ENCODE data around the gene PLCB4. TPM values are rescaled to one million over a fixed set of nuclear protein-coding genes. Genes with fewer than 3 reads are reported as not detected.

Gene PLCB4
- total RNA-seq, 1 donor from 2014 or later: 59.6 TPM

DNA sequence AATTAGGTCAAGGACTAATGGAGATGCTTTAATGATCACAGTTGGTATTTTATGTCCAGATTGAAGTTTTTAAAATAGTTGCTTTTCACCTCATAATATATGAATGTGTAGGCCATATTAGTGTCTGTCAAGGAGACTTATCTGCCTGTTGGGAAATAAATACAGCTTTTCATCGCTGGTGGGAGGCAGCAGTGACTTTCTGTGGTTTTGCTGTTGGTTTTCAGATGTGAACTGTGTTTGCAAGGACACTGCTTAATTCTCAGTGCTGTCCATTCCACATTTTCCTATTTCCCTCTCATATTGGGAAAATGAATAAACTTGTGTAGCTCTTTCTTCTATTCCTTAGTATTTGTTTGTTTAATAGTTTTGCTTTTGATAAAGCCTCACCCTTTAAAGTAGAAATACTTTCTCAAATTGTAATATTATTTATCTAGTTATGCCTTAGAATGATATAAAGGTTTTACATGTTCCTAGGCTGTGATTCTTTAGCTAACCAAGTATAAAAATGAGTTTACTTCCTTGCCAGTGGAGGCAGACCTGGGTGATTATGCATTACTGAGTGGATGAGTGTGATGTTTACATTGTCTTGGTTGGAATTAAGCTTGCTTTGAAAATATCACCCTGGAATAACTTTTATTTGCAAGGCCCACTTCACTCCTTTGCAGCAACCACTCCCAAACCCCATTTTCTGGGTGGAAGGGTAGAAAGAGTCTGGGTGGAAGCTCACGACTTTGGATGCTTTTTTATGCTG is 3.3 kb downstream of the PLCB4 start:
- peak overlapping the region; percentile 82 for H3K4me3 ChIP-seq (ENCODE audit: low read depth, low read length)
- TF ChIP-seq, protein P1, sequence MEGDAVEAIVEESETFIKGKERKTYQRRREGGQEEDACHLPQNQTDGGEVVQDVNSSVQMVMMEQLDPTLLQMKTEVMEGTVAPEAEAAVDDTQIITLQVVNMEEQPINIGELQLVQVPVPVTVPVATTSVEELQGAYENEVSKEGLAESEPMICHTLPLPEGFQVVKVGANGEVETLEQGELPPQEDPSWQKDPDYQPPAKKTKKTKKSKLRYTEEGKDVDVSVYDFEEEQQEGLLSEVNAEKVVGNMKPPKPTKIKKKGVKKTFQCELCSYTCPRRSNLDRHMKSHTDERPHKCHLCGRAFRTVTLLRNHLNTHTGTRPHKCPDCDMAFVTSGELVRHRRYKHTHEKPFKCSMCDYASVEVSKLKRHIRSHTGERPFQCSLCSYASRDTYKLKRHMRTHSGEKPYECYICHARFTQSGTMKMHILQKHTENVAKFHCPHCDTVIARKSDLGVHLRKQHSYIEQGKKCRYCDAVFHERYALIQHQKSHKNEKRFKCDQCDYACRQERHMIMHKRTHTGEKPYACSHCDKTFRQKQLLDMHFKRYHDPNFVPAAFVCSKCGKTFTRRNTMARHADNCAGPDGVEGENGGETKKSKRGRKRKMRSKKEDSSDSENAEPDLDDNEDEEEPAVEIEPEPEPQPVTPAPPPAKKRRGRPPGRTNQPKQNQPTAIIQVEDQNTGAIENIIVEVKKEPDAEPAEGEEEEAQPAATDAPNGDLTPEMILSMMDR (conservative IDR thresholded peaks at IDR 0.05; ENCODE audit: low read depth, low read length): no peak

DNA sequence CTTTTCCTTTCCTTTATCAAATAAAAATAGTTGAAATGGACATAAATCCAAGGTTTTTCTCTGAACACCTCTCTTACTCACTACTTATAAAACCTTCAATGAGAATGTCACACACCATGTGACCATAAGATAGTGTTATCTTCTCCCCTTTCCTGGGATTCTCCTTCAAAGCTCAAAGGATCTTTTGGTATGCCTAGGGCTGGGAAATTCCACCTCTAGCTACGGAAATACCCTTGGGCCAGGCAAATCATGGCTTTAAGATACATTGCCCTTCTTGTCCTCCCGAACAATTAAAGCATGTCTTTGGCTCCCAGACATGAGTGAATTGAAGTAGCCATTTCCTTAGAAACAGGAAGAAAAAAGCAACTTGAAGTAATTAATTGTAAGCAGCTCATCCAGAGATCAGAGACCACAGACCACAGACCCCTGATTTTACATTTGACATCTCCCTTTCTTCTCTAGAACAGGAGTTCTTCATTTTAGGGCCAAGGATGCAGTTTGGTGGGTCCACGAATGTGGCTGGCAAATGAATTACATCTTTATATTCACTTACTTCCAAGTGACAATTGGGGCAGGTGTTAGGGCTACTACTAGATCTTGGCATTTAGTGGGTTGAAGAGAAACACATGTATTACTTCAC is 4.1 kb downstream of the PLCB4 start:
- TF ChIP-seq, protein P1 (conservative IDR thresholded peaks at IDR 0.05; ENCODE audit: low read depth, low read length): no peak
- H3K4me3 ChIP-seq (ENCODE audit: low read depth, low read length): peak overlapping the region; percentile 82
- no peak for DNase-seq (ENCODE audit: low read depth)

More for the DNA sequence above, 3.3 kb downstream of the PLCB4 start:
- DNase-seq (ENCODE audit: low read depth): no peak

DNA sequence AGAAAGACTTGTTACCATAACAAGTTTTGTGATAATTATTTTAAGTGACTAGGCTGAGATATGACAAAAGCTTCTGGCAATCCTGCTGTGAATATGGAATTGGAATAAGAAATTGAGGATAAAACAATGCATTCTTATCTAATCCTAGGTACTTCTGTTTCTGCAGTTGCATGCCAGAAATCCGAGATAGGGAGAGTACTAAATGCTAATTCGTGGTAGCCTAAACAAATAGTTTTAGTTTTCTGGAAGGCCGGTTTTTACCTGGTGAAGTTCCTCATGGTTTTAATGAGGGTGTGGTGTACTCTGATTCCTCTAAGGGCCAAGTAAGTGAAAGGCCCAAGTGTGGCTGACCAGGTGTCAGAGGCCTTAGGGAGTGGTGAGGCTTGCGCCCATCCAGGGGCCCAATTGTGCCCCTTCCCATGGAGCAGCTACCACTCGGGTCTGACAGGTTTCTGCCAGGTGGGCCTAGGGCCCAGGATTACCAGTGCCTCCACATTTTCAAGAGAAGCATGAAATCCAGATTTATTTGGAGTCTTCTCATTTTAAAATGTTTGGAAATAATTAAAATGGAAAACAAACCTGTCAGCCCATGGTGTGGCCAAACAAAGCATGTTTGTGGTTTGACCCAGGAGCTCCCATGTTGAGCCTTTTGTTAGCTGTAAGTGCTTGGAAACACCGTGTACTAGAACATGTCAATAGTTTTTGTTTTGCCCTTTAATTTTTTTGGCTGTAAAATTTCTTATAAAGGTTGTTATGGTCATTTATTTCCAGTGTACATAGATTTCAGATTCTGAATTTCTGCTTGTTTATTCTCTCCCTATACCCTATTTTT is 6.6 kb downstream of the PLCB4 start:
- peak overlapping the region; percentile 5 for H3K4me3 ChIP-seq (ENCODE audit: low read depth, low read length)
- no peak for DNase-seq (ENCODE audit: low read depth)
- TF ChIP-seq, protein P1 (conservative IDR thresholded peaks at IDR 0.05; ENCODE audit: low read depth, low read length): no peak

DNA sequence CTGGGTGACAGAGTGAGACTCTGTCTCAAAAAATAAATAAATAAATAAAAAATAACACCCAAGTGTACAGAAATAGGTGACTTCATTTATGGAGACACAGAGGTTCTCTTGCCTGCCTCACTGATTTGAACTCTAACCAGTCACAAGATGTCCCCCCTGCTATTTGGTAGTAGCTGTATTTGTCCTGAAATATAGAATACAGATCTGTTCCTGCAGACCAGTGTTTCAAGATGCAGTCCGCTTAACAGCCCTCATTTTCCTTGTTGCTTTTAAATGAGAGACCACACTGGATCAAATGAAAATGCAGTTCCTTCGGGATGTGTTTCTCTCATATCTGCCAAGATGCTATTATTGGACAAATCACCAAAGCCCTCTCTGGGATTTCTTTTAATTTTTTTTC is 7.6 kb downstream of the PLCB4 start:
- H3K4me3 ChIP-seq (ENCODE audit: low read depth, low read length): no peak overlapping the region
- no peak for DNase-seq (ENCODE audit: low read depth)
- TF ChIP-seq, protein P1 (conservative IDR thresholded peaks at IDR 0.05; ENCODE audit: low read depth, low read length): no peak

DNA sequence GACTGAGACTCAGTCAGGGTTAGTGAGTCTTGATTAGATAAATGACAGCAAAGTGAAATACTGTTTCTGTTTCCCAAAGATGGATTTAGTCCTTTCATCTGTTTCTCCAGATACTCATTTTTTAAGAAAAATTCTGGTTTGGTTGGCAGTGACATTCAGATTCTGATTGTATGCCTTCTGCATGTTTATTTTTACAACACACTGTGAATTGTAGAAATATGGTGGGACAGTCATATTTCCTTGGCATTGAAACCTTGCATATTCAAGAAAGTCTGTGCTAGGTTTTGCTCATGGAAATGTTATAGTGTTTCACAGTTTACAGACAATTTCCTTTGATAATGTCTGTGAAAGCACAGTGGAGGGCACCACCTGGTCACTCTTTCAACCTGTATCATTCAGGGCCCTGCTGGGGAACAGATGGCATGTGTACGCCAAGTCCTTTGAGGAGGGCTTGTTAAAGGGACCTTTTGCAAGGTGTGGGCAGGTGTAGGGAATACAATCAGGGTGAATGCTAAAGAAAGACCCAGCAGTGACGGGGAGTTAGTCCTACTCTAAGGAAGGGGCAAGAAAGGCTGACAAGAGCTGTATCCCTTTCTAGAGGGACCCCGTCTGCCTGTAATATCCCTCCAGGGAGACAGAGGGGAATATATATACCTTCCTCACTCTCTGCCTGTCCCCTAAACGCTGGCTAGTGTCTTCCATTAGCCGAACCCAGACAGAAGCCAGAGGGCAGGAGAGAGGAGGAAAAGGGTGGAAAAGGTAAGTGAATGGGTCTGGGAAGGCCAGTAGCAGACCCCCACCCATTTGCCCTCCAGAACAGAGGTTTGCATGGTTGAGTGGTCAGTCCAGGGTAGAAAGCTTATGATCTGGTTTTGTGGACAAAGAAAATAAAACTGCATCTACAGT is 10.2 kb downstream of the PLCB4 start:
- no peak overlapping the region for H3K4me3 ChIP-seq (ENCODE audit: low read depth, low read length)
- TF ChIP-seq, protein P1 (conservative IDR thresholded peaks at IDR 0.05; ENCODE audit: low read depth, low read length): no peak
- DNase-seq (ENCODE audit: low read depth): no peak

DNA sequence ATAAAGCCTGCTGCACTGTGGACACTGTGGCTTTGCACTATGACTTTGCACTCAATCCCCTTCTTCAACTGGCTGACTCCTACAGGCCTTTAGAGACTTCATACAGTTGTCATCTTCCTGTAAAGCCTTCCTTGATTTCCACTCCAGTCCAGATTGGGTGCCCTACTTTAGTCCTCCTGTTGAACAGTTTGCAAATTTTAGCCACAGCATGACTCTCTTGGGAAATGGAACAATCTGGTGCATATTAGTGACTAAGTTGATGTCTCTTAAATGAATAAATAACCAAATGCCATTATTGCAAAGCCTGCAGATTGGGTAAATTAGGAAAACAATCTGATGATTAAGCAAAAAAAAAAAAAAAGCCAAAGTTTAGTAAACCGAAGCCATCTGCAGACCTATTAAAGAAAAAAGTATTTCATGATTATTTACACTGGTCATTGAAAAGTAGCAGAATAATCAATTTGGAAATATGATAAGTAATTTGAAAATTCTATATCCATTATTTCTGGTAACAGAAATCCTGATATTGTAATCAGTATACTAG is 12.6 kb downstream of the PLCB4 start:
- no peak overlapping the region for H3K4me3 ChIP-seq (ENCODE audit: low read depth, low read length)
- TF ChIP-seq, protein P1 (conservative IDR thresholded peaks at IDR 0.05; ENCODE audit: low read depth, low read length): no peak
- DNase-seq (ENCODE audit: low read depth): no peak
